GM12874 (cell line): ENCODE measurements around the gene MLXIP.
A peak's percentile ranks its signal among the peaks of the same experiment; 100 is the strongest.

Experiments
- TF ChIP-seq, protein P1 (sequence below): IDR thresholded peaks from 2 replicates; pipeline ENCODE4 v1.5.1; 2011; ENCODE audit warnings: low read depth, mild to moderate bottlenecking, control low read depth, low read length, moderate library complexity; ENCODE audit not compliant: insufficient read depth

MLXIP gene

DNA sequence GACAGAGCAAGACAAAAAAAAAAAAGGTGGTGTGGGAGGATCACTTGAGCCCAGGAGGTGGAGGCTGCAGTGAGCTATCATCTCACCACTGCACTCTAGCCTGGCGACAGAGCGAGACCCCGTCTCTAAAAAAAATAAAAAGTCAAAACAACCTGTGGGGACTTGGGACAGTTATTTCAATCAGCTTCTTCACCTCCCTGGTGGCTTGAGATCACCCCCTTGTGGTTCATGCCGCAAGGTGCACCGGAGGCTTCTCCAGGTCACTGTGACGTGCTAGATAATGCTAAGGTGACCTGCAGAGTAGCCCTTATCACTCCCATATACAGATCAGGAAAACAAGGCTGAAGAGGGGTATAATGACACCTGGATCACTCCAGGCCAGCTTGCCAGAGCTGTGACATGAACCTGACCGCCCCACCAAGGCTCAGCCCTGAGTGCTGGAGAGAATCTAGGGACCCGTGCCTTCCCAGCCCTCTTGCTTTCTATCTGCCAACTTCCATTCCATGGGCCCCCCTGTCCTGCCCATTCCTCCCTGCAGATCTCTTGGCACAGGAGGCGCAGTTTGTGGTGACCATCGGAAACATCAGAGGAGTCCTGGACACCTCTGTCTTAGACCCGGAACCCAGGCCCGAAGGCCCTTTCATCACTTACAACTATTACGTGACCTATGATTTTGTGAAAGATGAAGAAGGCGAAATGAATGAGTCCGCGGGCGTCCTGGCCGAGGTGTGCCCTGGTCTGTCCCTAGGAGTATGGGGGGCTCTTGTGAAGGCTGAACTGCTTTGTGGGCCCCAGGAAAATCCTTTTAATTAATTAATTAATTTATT lies 112.5 kb downstream of the MLXIP start:
- TF ChIP-seq, protein P1, sequence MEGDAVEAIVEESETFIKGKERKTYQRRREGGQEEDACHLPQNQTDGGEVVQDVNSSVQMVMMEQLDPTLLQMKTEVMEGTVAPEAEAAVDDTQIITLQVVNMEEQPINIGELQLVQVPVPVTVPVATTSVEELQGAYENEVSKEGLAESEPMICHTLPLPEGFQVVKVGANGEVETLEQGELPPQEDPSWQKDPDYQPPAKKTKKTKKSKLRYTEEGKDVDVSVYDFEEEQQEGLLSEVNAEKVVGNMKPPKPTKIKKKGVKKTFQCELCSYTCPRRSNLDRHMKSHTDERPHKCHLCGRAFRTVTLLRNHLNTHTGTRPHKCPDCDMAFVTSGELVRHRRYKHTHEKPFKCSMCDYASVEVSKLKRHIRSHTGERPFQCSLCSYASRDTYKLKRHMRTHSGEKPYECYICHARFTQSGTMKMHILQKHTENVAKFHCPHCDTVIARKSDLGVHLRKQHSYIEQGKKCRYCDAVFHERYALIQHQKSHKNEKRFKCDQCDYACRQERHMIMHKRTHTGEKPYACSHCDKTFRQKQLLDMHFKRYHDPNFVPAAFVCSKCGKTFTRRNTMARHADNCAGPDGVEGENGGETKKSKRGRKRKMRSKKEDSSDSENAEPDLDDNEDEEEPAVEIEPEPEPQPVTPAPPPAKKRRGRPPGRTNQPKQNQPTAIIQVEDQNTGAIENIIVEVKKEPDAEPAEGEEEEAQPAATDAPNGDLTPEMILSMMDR: peak; percentile 87

DNA sequence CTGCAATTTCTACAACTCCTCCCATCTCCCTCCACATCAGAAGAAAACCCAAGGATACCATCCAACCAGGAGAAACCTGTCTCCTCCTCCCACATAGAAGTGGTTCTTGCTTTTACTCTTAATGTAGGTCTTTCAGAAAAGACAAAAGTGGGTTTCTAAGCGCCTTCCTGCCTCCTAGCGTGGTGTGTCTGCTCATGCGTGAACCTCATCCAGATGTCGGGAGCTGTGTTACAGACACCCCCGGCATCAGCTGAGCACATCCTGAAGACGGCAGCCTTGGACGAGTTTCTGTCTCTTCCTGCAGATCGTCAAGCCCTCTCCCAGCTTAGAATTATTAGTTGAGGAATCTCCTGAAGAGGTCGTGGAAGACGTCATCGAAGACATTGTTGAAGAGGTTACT lies 113.9 kb downstream of the MLXIP start:
- TF ChIP-seq, protein P1: no peak

DNA sequence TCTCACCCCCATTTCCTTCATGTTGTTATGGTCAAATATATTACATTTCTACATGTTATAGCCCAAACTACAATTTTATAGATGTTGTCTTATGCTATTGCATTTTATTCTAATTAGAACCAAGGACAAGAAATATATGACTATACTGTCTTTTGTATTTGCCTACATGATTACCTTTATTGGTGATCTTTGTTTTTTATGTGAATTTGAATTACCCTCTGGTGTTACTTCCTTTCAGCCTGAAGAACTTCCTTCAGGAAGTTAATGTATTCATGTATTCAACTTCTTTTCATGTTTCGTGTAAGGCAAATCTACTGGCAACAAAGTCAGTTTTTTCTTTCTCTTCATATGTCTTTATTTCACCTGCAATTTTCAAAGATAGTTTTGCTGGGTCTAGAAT lies 116.2 kb downstream of the MLXIP start:
- TF ChIP-seq, protein P1: no peak

DNA sequence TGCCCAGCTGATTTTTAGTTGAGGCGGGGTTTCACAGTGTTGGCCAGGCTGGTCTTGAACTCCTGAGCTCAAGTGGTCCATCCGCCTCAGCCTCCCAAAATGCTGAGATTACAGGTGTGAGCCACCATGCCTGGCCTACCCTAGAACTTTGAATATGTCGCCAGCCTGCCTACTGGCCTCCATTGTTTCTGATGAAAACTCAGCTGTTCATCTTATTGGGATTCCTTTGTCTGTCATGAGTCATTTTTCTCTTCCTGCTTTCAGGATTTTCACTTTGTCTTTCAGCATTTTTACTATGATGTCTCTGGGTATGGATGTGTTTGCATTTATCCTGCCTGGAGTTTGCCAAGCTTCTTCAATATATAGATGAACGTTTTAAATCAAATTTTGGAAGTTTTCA lies 116.8 kb downstream of the MLXIP start:
- TF ChIP-seq, protein P1: no peak
